ENCODE results near the gene HEXIM1. TPM values are rescaled to one million over a fixed set of nuclear protein-coding genes. Genes with fewer than 3 reads are reported as not detected.

HEXIM1 gene
- total RNA-seq, 2 experiments from 2014 or later: 24.9 to 25.4 TPM

DNA sequence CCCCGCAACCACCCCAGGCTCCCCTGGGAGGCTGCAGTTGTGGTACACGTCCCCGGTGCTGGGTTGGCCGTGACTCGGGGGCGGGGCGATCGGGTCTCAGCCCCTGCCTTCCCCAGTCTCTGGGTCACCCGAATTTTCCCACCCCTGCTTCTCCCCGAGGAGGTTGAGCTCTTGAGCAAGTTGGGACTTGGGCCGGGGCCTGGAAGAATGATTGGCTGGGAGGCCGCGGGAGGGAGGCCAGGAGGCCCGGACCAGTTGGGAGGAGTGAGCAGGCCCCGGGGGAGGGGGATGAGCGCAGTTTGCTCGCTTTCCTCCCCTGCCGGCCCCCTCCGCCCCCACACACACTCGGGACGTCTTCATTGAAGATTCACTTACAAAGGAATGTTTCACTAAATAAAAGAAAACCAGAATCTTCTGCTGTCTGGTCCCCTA is 4.5 kb upstream of the HEXIM1 start:
- Mint-ChIP-seq H3K27me3 (no peaks in the 10 kb centered on the region), H3K27ac (peak overlapping the region; percentile 38), H3K36me3 (peaks cover 14% of the 10 kb centered on the region), H3K4me3 (peak overlapping the region; percentile 46), H3K9me3 (no peaks in the 10 kb centered on the region), H3K4me1 (ENCODE audit: low read depth) (peaks cover 38% of the 10 kb centered on the region)
- POLR2A ChIA-PET: no interaction called here
- intact Hi-C loops (cut with micrococcal nuclease): loop anchor here (10.0 kb wide), 1 partner anchor 939 kb away; no protein-coding TSS in a partner anchor
- DNase-seq: peak; percentile 36
- CTCF ChIA-PET: interaction anchor here (0.9 to 1.7 kb wide), 3 partner anchors 9 to 54 kb away, joined by 3 to 26 read pairs (median 5); partner anchors contain the start of gene ACBD4

DNA sequence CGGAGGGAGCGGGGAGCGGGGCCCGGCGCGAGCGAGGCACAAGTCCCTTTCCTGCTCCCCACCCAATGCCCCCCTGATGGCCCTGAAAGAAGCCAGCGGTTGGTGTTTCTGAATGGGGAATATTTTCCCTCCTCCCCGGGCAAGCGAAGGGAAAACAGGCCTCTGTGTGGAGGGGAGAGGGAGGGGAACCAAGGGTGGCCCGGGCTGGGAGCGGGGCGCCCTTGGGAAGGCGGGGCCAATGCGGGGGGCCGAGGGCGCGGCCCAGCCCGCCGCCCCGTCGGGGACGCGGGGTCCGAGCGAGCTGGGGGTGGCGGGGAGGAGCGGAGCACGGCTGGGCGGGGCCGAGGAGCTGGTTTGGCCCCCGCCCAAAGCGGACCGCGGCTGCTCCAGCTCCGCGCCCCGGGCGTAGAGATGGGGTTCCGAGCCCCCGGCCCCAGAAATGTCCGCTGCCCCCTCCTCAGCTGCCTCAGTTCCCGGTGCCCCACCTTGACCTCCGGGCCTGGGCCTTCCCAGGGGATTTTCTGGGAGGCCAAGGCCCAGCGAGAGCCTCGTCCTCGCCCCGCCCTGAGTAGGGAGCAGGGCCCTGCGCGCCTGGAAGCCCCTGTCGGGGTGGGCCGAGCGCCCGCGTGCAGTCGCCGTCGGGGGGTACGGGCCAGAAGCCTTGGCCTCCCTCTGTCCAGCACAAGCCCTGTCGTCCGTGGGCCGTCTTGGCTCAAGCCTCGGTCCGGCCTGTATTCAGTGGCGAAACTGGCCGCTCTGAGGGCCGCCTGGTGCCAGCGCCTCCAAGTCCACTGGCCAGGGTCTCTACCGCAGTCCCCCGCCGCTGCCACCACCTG is 3.9 kb upstream of the HEXIM1 start:
- peaks cover 18% of the 10 kb centered on the region for H3K36me3 Mint-ChIP-seq
- no peaks in the 10 kb centered on the region for H3K27me3 Mint-ChIP-seq
- H3K4me3 Mint-ChIP-seq: peak overlapping the region; percentile 54
- CTCF ChIA-PET: interaction anchor here (0.9 to 1.7 kb wide), 3 partner anchors 10 to 53 kb away, joined by 3 to 26 read pairs (median 5); partner anchors contain the start of gene ACBD4
- H3K9me3 Mint-ChIP-seq: no peaks in the 10 kb centered on the region
- POLR2A ChIA-PET: no interaction called here
- DNase-seq: peak; percentile 43
- intact Hi-C loops (cut with micrococcal nuclease): loop anchor here (5.0 to 10.0 kb wide), 2 partner anchors 82 to 940 kb away; partner anchors contain the start of gene NMT1
- H3K27ac Mint-ChIP-seq: peak overlapping the region; percentile 38
- peaks cover 38% of the 10 kb centered on the region for H3K4me1 Mint-ChIP-seq (ENCODE audit: low read depth)

DNA sequence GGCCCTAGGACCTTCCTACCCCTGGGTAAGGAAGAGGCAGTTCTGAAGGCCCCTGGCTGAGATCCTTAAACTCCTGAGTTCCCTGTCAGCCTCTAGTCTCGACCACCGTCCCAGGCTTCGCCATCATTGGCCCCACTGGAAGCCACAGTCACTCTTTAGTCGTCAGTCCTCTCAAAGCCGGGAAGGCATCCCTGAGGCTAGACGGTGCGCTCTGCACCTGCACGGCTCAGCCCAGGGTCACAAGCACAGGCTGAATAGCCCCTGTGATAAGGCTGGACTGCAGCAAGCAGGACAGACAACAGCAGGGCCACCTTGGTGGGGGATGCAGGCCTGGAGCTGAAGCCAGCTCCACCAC is 3.3 kb upstream of the HEXIM1 start:
- Mint-ChIP-seq H3K4me1 (ENCODE audit: low read depth) (peaks cover 38% of the 10 kb centered on the region), H3K27me3 (no peaks in the 10 kb centered on the region), H3K4me3 (peak overlapping the region; percentile 54), H3K27ac (no peak overlapping the region), H3K36me3 (peaks cover 24% of the 10 kb centered on the region), H3K9me3 (no peaks in the 10 kb centered on the region)
- ChIA-PET CTCF (interaction anchor here (1.0 to 1.7 kb wide), 3 partner anchors 10 to 52 kb away, joined by 5 to 26 read pairs (median 14); partner anchors contain the start of gene ACBD4), POLR2A (interaction anchor here (0.7 to 1.0 kb wide), 2 partner anchors 18 to 76 kb away, joined by 3 to 4 read pairs; no protein-coding TSS in a partner anchor)
- no peak for DNase-seq
- intact Hi-C loops (cut with micrococcal nuclease): loop anchor here (5.0 to 10.0 kb wide), 2 partner anchors 83 to 940 kb away; partner anchors contain the start of gene NMT1

DNA sequence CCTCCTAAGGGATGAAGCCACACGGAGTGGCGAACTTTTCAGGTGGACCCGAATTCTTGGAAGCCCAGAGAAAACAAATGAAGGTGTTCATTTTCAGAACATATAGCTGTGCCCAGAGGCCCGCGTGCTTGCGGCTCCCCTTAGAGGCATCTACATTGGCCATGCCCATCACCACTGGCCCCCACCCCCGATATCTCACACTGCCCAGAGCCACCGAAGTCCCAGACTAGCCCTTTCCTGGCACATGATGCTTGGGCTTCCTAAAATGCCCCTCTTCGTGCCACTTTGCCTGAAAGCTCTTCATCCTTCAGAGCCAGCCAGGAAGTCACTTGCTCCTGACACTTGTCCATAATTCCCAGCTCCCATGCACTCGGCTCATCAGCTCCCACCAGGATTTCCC is 2.1 kb upstream of the HEXIM1 start:
- intact Hi-C loops (cut with micrococcal nuclease): loop anchor here (5.0 to 10.0 kb wide), 2 partner anchors 84 to 941 kb away; partner anchors contain the start of gene NMT1
- H3K27ac Mint-ChIP-seq: peak overlapping the region; percentile 57
- CTCF ChIA-PET: interaction anchor here (1.2 to 1.7 kb wide), 2 partner anchors 11 to 15 kb away, joined by 4 to 14 read pairs; partner anchors contain the start of genes ACBD4 and HEXIM2
- no peak for DNase-seq
- POLR2A ChIA-PET: interaction anchor here (1.0 to 1.3 kb wide), 3 partner anchors 9 to 85 kb away, joined by 3 read pairs; no protein-coding TSS in a partner anchor
- H3K9me3 Mint-ChIP-seq: no peaks in the 10 kb centered on the region
- H3K36me3 Mint-ChIP-seq: peaks cover 29% of the 10 kb centered on the region
- H3K4me3 Mint-ChIP-seq: peak overlapping the region; percentile 99
- H3K4me1 Mint-ChIP-seq (ENCODE audit: low read depth): peaks cover 45% of the 10 kb centered on the region
- H3K27me3 Mint-ChIP-seq: no peaks in the 10 kb centered on the region

DNA sequence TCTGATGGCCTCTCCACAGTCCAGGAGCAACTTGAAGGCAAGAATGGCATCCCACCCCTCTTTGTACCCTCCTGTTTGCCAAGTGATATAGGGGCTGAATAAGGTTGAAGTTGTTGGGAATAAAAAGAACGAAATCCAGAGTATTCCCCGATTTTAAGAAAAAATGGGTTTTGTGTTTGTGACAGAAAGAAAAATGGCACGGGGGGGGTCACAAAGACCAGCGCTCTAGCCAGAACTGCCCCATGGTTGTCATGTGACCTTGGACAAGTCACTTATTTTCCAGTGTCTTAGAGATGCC is 1.7 kb upstream of the HEXIM1 start:
- no peak for DNase-seq
- Mint-ChIP-seq H3K9me3 (no peaks in the 10 kb centered on the region), H3K27ac (peak overlapping the region; percentile 100), H3K4me1 (ENCODE audit: low read depth) (peaks cover 46% of the 10 kb centered on the region), H3K36me3 (peaks cover 29% of the 10 kb centered on the region), H3K4me3 (peak overlapping the region; percentile 99), H3K27me3 (no peaks in the 10 kb centered on the region)
- intact Hi-C loops (cut with micrococcal nuclease): loop anchor here (5.0 to 10.0 kb wide), 2 partner anchors 84 to 942 kb away; partner anchors contain the start of gene NMT1
- ChIA-PET POLR2A (interaction anchor here (1.2 to 1.3 kb wide), 2 partner anchors 9 to 85 kb away, joined by 3 read pairs; no protein-coding TSS in a partner anchor), CTCF (interaction anchor here (1.2 to 1.7 kb wide), 2 partner anchors 11 to 15 kb away, joined by 4 to 14 read pairs; partner anchors contain the start of genes ACBD4 and HEXIM2)

DNA sequence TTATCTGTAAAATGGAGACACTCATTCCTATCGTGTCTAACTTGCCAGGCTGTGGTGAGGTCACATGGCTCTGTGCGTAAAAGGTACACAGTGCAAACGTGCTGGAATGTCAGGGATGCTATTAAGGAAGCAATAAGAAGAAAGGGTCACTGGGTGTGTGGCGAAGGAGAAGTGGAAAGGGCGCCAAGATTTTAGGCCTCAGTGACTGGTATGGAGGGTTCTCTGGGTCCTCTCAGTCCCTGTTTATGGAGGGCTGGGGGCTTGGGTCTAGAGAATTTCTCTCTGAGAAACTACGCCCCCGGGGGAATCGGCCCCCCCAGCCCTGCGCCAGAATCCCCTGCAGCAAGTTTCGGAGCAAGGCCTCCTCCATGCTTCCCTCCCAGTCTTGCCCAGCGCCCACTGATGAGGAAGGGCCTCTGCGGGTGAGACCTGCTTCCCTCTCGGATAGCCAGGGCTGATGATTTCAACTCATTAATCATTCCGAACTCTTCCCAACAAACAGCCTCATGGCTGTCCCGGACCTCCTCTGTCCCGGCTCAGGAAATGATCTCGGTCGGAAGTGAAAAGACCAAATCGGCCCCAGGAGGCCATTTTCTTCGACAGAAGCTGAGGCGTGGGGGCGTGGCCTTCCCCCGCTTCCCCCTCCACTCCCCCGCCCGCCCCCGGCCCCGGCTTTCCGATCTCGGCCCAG is 1.2 kb upstream of the HEXIM1 start:
- POLR2A ChIA-PET: interaction anchor here (1.3 to 6.1 kb wide), 5 partner anchors 8 to 83 kb away, joined by 3 to 217 read pairs (median 41); partner anchors contain the start of genes ACBD4, FMNL1 and HEXIM2
- intact Hi-C loops (cut with micrococcal nuclease): loop anchor here (5.0 to 10.0 kb wide), 2 partner anchors 85 to 942 kb away; partner anchors contain the start of gene NMT1
- peaks cover 29% of the 10 kb centered on the region for H3K36me3 Mint-ChIP-seq
- H3K27me3 Mint-ChIP-seq: no peaks in the 10 kb centered on the region
- no peaks in the 10 kb centered on the region for H3K9me3 Mint-ChIP-seq
- H3K4me3 Mint-ChIP-seq: peak overlapping the region; percentile 99
- peak; percentile 22 for DNase-seq
- peaks cover 48% of the 10 kb centered on the region for H3K4me1 Mint-ChIP-seq (ENCODE audit: low read depth)
- peak overlapping the region; percentile 100 for H3K27ac Mint-ChIP-seq
- CTCF ChIA-PET: interaction anchor here (0.8 to 11.2 kb wide), 6 partner anchors 11 to 80 kb away, joined by 3 to 316 read pairs (median 26); partner anchors contain the start of genes ACBD4 and HEXIM2

DNA sequence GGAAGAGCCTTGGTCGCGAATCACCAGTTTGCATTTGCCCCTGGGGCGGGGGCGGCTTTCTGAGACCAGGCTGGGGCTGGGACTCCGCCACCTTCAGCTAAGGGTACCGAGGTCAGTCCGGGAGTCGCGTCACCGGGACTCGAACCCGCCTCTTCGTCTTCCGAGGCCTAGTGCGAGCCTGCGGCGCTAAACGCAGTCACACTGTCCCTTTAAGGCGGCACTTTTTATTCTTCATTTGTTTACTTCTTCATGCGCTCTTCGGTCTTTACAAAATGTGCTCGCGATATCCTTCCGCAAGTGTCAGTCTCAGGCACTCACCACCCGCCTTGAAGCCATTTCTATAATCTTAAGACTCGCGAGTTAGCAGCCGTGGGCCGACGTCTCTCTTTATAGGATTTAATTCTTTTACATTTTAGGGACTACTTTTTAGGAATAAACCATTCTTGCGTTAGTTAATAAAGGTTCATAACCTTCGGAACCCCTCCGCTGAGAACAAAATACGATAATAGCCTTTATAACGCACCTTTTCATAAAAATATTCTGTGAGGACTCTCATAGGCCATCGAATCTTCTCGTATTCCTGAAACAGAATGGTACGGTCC is 593 bp upstream of the HEXIM1 start:
- peak; percentile 87 for DNase-seq
- Mint-ChIP-seq H3K4me3 (peak overlapping the region; percentile 99), H3K27me3 (no peaks in the 10 kb centered on the region), H3K9me3 (no peaks in the 10 kb centered on the region), H3K4me1 (ENCODE audit: low read depth) (peaks cover 47% of the 10 kb centered on the region), H3K36me3 (peaks cover 29% of the 10 kb centered on the region), H3K27ac (peak overlapping the region; percentile 100)
- intact Hi-C loops (cut with micrococcal nuclease): loop anchor here (1.0 to 10.0 kb wide), 8 partner anchors 12 to 943 kb away; partner anchors contain the start of genes ACBD4, HEXIM2, MAP3K14 and NMT1
- POLR2A ChIA-PET: interaction anchor here (0.9 to 6.1 kb wide), 15 partner anchors 10 to 248 kb away, joined by 3 to 217 read pairs (median 8); partner anchors contain the start of genes ACBD4, EFTUD2, FMNL1 and HEXIM2
- CTCF ChIA-PET: interaction anchor here (0.8 to 11.2 kb wide), 11 partner anchors 8 to 164 kb away, joined by 3 to 316 read pairs (median 9); partner anchors contain the start of genes ACBD4 and HEXIM2

DNA sequence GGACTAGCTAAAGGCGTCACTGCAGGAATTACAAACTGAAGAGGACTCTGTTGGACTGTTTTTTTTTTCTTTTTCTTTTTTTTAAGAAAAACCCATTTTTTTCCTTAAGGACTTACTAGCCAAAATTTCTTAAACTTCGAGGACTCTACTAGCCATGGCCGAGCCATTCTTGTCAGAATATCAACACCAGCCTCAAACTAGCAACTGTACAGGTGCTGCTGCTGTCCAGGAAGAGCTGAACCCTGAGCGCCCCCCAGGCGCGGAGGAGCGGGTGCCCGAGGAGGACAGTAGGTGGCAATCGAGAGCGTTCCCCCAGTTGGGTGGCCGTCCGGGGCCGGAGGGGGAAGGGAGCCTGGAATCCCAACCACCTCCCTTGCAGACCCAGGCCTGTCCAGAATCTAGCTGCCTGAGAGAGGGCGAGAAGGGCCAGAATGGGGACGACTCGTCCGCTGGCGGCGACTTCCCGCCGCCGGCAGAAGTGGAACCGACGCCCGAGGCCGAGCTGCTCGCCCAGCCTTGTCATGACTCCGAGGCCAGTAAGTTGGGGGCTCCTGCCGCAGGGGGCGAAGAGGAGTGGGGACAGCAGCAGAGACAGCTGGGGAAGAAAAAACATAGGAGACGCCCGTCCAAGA is 878 bp downstream of the HEXIM1 start:
- H3K9me3 Mint-ChIP-seq: no peaks in the 10 kb centered on the region
- peaks cover 29% of the 10 kb centered on the region for H3K36me3 Mint-ChIP-seq
- peak overlapping the region; percentile 100 for H3K27ac Mint-ChIP-seq
- peak; percentile 86 for DNase-seq
- POLR2A ChIA-PET: interaction anchor here (0.6 to 6.1 kb wide), 23 partner anchors 8 to 250 kb away, joined by 3 to 217 read pairs (median 4); partner anchors contain the start of genes ACBD4, EFTUD2, FMNL1 and HEXIM2
- peak overlapping the region; percentile 99 for H3K4me3 Mint-ChIP-seq
- intact Hi-C loops (cut with micrococcal nuclease): loop anchor here (1.0 to 10.0 kb wide), 5 partner anchors 24 to 944 kb away; partner anchors contain the start of gene NMT1
- peaks cover 36% of the 10 kb centered on the region for H3K4me1 Mint-ChIP-seq (ENCODE audit: low read depth)
- CTCF ChIA-PET: interaction anchor here (0.7 to 11.2 kb wide), 20 partner anchors 10 to 236 kb away, joined by 3 to 316 read pairs (median 7); partner anchors contain the start of genes ACBD4, DCAKD, HEXIM2 and MAP3K14
- H3K27me3 Mint-ChIP-seq: no peaks in the 10 kb centered on the region

DNA sequence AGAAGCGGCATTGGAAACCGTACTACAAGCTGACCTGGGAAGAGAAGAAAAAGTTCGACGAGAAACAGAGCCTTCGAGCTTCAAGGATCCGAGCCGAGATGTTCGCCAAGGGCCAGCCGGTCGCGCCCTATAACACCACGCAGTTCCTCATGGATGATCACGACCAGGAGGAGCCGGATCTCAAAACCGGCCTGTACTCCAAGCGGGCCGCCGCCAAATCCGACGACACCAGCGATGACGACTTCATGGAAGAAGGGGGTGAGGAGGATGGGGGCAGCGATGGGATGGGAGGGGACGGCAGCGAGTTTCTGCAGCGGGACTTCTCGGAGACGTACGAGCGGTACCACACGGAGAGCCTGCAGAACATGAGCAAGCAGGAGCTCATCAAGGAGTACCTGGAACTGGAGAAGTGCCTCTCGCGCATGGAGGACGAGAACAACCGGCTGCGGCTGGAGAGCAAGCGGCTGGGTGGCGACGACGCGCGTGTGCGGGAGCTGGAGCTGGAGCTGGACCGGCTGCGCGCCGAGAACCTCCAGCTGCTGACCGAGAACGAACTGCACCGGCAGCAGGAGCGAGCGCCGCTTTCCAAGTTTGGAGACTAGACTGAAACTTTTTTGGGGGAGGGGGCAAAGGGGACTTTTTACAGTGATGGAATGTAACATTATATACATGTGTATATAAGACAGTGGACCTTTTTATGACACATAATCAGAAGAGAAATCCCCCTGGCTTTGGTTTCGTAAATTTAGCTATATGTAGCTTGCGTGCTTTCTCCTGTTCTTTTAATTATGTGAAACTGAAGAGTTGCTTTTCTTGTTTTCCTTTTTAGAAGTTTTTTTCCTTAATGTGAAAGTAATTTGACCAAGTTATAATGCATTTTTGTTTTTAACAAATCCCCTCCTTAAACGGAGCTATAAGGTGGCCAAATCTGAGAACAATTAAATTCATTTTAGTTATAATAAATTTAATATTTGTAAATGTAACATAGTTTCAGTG is 1.7 kb downstream of the HEXIM1 start:
- Mint-ChIP-seq H3K9me3 (no peaks in the 10 kb centered on the region), H3K4me1 (ENCODE audit: low read depth) (peaks cover 33% of the 10 kb centered on the region), H3K27ac (peak overlapping the region; percentile 100), H3K4me3 (peak overlapping the region; percentile 99), H3K27me3 (no peaks in the 10 kb centered on the region), H3K36me3 (peaks cover 29% of the 10 kb centered on the region)
- intact Hi-C loops (cut with micrococcal nuclease): loop anchor here (1.0 to 10.0 kb wide), 5 partner anchors 23 to 945 kb away; partner anchors contain the start of gene NMT1
- ChIA-PET POLR2A (interaction anchor here (0.6 to 6.1 kb wide), 16 partner anchors 10 to 650 kb away, joined by 3 to 217 read pairs (median 6); partner anchors contain the start of genes ACBD4, FMNL1, HEXIM2 and MAP3K14), CTCF (interaction anchor here (0.7 to 11.2 kb wide), 17 partner anchors 12 to 236 kb away, joined by 3 to 316 read pairs (median 9); partner anchors contain the start of genes ACBD4, DCAKD, HEXIM2 and PLCD3)
- peak; percentile 64 for DNase-seq
